OCI-LY3 (cell line): Measurements from ENCODE around the gene SCD5.

Experiments used
- CTCF ChIP-seq: fragments of 200-600, 300-600 bp; sonication (generic); IDR thresholded peaks from 2 replicates; pipeline ENCODE4 v1.5.1; 2014; ENCODE audit warnings: antibody characterized with exemption, low read length, low read depth
- EZH2phosphoT487 ChIP-seq: fragments of 200-600 bp; shearing (Covaris generic); IDR thresholded peaks from 2 replicates; pipeline ENCODE4 v1.6.1; 2018; ENCODE audit warnings: antibody characterized with exemption, mixed run types, low read depth

GRCh38 chr4:82694892-82695291, 103.7 kb downstream of the SCD5 start:
- TF ChIP-seq CTCF, result no peak
- no peak for TF ChIP-seq EZH2phosphoT487
